ENCODE data around the gene YPEL2. TPM values are rescaled to one million over a fixed set of nuclear protein-coding genes. Genes with fewer than 3 reads are reported as not detected.

YPEL2 gene
- total RNA-seq, 2 donors from 2014 or later, result 26.7 to 27.0 TPM

DNA sequence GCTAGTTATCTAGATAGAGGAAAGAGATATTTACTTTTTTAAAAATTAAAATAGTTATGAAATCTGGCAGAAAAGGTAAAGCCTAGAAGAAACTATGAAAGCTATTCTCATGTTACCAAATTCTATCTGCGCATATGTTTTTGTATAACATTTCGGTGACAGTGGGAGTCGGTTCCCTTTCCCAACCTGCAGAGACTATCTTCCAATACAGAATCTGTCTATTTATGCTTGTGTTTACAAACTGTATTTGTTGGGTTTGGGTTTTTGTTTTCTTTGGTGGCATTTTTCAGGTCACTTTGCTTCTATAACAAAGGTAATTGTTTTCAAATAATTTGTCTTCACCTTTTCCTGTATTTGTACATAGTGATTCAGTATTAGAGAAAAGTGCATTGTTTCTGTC is 69.8 kb downstream of the YPEL2 start:
- Histone ChIP-seq H3K9me3 (no peaks in the 10 kb centered on the region), H3K27me3 (no peaks in the 10 kb centered on the region), H3K27ac (peak overlapping the region in 2 of 4 donors; percentile 46 to 55), H3K4me3 (no peak overlapping the region), H3K4me1 (peaks cover 38% of the 10 kb centered on the region), H3K36me3 (replicated peaks in 1 of 2; ENCODE audit: insufficient read depth in 1 of 2, low read depth in 2 of 2) (peaks cover 0 to 5% of the 10 kb centered on the region in 2 donors)
- DNase-seq (no peak), ATAC-seq (no peak)
- 52 to 63% methylated on average over 3 of the region's 3 CpGs for WGBS, 2 donors
- no peak for TF ChIP-seq POLR2A (IDR thresholded peaks at IDR 0.05)
- TF ChIP-seq, protein P1, sequence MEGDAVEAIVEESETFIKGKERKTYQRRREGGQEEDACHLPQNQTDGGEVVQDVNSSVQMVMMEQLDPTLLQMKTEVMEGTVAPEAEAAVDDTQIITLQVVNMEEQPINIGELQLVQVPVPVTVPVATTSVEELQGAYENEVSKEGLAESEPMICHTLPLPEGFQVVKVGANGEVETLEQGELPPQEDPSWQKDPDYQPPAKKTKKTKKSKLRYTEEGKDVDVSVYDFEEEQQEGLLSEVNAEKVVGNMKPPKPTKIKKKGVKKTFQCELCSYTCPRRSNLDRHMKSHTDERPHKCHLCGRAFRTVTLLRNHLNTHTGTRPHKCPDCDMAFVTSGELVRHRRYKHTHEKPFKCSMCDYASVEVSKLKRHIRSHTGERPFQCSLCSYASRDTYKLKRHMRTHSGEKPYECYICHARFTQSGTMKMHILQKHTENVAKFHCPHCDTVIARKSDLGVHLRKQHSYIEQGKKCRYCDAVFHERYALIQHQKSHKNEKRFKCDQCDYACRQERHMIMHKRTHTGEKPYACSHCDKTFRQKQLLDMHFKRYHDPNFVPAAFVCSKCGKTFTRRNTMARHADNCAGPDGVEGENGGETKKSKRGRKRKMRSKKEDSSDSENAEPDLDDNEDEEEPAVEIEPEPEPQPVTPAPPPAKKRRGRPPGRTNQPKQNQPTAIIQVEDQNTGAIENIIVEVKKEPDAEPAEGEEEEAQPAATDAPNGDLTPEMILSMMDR (IDR thresholded peaks at IDR 0.05), result no peak
- intact Hi-C loops (cut with DNase I), result no loop called here

DNA sequence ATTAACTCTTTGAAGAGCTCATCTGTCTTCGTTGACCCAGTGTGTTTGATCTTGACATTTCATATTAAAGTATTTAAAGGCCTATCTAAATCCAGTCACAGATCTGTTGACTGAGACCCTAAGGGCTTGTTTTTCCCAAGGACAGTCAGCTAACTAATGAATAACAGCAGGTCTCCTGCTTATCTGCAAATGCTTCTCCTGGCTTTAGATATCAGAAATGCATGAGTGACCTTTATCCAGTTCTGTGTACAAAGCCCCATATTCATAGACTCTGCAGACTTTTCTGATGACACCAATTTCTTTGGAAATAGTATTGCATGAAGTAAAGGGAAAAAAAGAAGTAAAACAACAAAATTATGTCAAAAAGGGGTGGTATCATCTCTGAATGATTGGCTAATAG is 70.3 kb downstream of the YPEL2 start:
- 7 to 16% methylated on average over 1 of the region's 1 CpG for WGBS, 2 donors
- intact Hi-C loops (cut with DNase I), result no loop called here
- DNase-seq (no peak), ATAC-seq (no peak)
- peaks cover 42% of the 10 kb centered on the region for H3K4me1 ChIP-seq
- peak overlapping the region in 2 of 4 donors; percentile 46 to 55 for H3K27ac ChIP-seq
- no peaks in the 10 kb centered on the region for H3K27me3 ChIP-seq
- H3K9me3 ChIP-seq, result no peaks in the 10 kb centered on the region
- no peak overlapping the region for H3K4me3 ChIP-seq
- TF ChIP-seq, protein P1 (IDR thresholded peaks at IDR 0.05), result no peak
- peaks cover 0 to 5% of the 10 kb centered on the region in 2 donors for H3K36me3 ChIP-seq (replicated peaks in 1 of 2; ENCODE audit: insufficient read depth in 1 of 2, low read depth in 2 of 2)

DNA sequence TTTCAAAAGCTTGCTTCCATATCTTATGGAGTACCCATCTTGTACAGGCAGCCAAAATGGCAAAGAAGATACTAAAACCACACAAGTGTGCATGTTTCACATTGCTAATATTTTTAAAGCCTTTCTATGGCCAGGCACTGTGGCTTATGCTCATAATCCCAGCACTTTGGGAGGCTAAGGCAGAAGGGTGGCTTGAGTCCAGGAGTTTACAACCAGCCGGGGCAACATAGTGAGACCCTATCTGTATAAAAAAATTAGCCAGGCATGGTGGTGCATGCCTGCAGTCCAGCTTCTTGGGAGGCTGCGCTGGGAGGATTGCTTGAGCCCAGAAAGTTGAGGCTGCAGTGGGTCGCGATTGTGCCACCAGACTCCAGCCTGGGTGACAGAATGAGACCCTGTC is 71.3 kb downstream of the YPEL2 start:
- Histone ChIP-seq H3K4me3 (no peak overlapping the region), H3K27ac (peak overlapping the region in 1 of 4 donors; percentile 23), H3K4me1 (peaks cover 53% of the 10 kb centered on the region), H3K36me3 (replicated peaks in 1 of 2; ENCODE audit: insufficient read depth in 1 of 2, low read depth in 2 of 2) (peaks cover 0 to 2% of the 10 kb centered on the region in 2 donors), H3K9me3 (no peaks in the 10 kb centered on the region), H3K27me3 (no peaks in the 10 kb centered on the region)
- WGBS, 2 donors, result 95 to 100% methylated on average over 4 of the region's 4 CpGs
- no peak for ATAC-seq
- intact Hi-C loops (cut with DNase I), result no loop called here
- no peak for DNase-seq
- TF ChIP-seq POLR2A (IDR thresholded peaks at IDR 0.05), result no peak
- TF ChIP-seq, protein P1 (IDR thresholded peaks at IDR 0.05), result no peak

DNA sequence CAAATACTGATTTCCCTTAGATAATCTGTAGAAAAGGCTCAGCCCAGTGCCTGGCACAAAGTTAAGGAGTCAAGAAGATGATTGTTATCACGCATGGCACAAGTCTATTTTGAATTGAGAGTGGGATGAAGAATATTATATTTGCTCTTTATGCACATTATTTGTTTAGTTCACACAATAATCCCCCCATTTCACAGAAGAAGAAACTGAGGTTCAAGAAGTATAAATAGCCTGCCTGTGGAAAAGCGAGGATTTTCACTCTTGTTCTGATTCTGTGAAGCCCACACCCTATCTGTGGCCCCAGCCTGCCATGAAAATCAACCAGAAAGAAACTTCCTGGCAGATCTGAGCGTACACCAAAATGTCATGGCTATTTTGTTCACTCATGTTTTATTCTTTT is 73.0 kb downstream of the YPEL2 start:
- Histone ChIP-seq H3K36me3 (replicated peaks in 1 of 2; ENCODE audit: insufficient read depth in 1 of 2, low read depth in 2 of 2) (no peaks in the 10 kb centered on the region), H3K9me3 (no peaks in the 10 kb centered on the region), H3K4me3 (no peak overlapping the region), H3K27me3 (no peaks in the 10 kb centered on the region), H3K27ac (no peak overlapping the region), H3K4me1 (peaks cover 47% of the 10 kb centered on the region)
- ATAC-seq (no peak), DNase-seq (no peak)
- no peak for TF ChIP-seq POLR2A (IDR thresholded peaks at IDR 0.05)
- intact Hi-C loops (cut with DNase I), result no loop called here
- 79 to 99% methylated on average over 3 of the region's 3 CpGs for WGBS, 2 donors

DNA sequence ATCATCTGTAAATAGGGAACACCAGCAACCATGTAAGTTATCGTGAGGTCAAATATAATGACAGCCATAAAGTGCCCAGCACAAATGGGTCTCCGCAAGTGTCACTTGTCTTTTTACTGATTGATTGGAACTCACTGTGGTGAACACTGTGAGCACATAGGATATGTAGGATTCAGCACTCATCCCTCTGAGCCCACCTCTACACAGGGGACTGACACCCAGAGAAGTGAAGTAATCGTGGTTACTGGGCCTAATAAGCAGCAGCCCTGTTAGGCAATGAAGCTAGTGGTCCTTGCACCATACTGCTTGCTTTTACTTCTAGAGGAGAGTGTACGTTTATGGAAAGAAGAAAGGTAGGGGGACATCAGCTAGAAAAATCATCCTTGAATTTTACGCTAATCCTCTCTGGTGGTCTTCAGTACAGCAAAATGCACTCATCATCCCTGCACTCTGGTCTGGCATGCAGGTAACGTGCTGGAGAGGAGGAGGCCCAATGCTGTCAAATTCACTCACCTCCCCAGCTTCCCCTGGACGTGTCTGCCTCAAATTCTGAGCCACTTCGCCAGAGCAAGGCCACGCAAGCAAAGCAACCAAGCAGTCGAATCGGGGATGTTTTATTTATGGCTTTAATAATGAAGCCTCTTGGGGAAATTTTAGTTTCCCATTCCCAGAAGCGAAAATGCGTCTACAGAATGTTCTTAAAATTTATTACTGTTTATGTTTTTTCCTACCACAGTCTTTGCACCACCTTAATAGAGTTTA is 74.7 kb downstream of the YPEL2 start:
- no peak for ATAC-seq
- 77 to 83% methylated on average over 13 of the region's 13 CpGs for WGBS, 2 donors
- intact Hi-C loops (cut with DNase I), result no loop called here
- no peaks in the 10 kb centered on the region for H3K9me3 ChIP-seq
- H3K36me3 ChIP-seq (replicated peaks in 1 of 2; ENCODE audit: insufficient read depth in 1 of 2, low read depth in 2 of 2), result no peaks in the 10 kb centered on the region
- peaks cover 33% of the 10 kb centered on the region for H3K4me1 ChIP-seq
- no peak for DNase-seq
- peak overlapping the region; percentile 37 to 64 (median 48) for H3K27ac ChIP-seq
- no peak for TF ChIP-seq POLR2A (IDR thresholded peaks at IDR 0.05)
- TF ChIP-seq, protein P1 (IDR thresholded peaks at IDR 0.05), result no peak
- no peaks in the 10 kb centered on the region for H3K27me3 ChIP-seq
- H3K4me3 ChIP-seq, result no peak overlapping the region

Data from body of pancreas (tissue), 4 donors.